Left lung (tissue), 10 donors: ENCODE data around the gene CLDN3. TPM values are rescaled to one million over a fixed set of nuclear protein-coding genes. Genes with fewer than 3 reads are reported as not detected.
A peak's percentile ranks its signal among the peaks of the same experiment; 100 is the strongest.

Experiments used
- ATAC-seq: fragments of 200-7000 bp; cut with Tn5 transposase; one replicate; pipeline ENCODE4 v1.9.1; 2020; ENCODE audit warnings: moderate library complexity
- DNase-seq, 4 donors: peaks; one replicate each; pipeline ENCODE4 v3.0.0-alpha.2; 2013 to 2020
- H3K27ac ChIP-seq, 2 donors: fragments of 200-600 bp; sonication (generic) in 1 of 2; one replicate each; pipeline versions ENCODE4 v1.5.0 to v1.8.0; 2020 to 2021
- H3K27me3 ChIP-seq, 2 donors: fragments of 200-600 bp; sonication (generic) in 1 of 2; one replicate each; pipeline versions ENCODE4 v1.5.0 to v1.8.0; 2020 to 2021
- H3K36me3 ChIP-seq, 2 donors: fragments of 200-600 bp; sonication (generic) in 1 of 2; one replicate each; pipeline versions ENCODE4 v1.5.0 to v1.8.0; 2020 to 2021
- H3K4me1 ChIP-seq, 2 donors: fragments of 200-600 bp; one replicate each; pipeline ENCODE4 v1.8.0; 2021
- H3K4me3 ChIP-seq, 2 donors: fragments of 200-600 bp; sonication (generic) in 1 of 2; one replicate each; pipeline versions ENCODE4 v1.5.0 to v1.8.0; 2020 to 2021; ENCODE audit warnings: mild to moderate bottlenecking in 1 of 2
- H3K9me3 ChIP-seq, 2 donors: fragments of 200-600 bp; sonication (generic) in 1 of 2; one replicate each; pipeline versions ENCODE4 v1.5.0 to v1.8.0; 2020 to 2021
- CTCF ChIP-seq, 2 donors: fragments of 200-600 bp; sonication (generic) in 1 of 2; IDR thresholded peaks; one replicate each; pipeline versions ENCODE4 v1.5.0 to v1.8.0; 2021; ENCODE audit warnings: antibody characterized with exemption in 2 of 2
- intact Hi-C, 2 donors: fragments of 100-400 bp; cut with DNase I; formaldehyde crosslinking; loops; one replicate each; pipeline versions ENCODE4 v1.11.2 to v1.14.2; 2022
- polyA plus RNA-seq, 6 donors: library from polyadenylated mRNA; unstranded; fragments of 120-200 nt; gene quantifications; one replicate each; pipeline ENCODE4 v1.2.1, GENCODE V29; 2013; ENCODE audit not compliant: insufficient read length in 6 of 6
- total RNA-seq, 2 donors: library from RNA; stranded (reverse); fragmentation: NEBNext Ultra II Directional; extraction: Animal tissue kit (Norgen Biotek cat#: 25700); gene quantifications; one replicate each; pipeline ENCODE4 v1.2.1, GENCODE V29; 2021
- donor health status: DM: no; HTN: yes; CAD: no.
- donor health status: DM: no; HTN: no; CAD: no.

The CLDN3 gene
- total and polyA plus RNA-seq, 8 donors, result 10.1 to 35.9 (median 20.2) TPM

GRCh38 chr7:73742753-73743641 is 27.1 kb downstream of the CLDN3 start:
- Histone ChIP-seq H3K4me3 (no peak overlapping the region), H3K27ac (peak overlapping the region; percentile 81 to 88), H3K9me3 (no peaks in the 10 kb centered on the region), H3K36me3 (no peaks in the 10 kb centered on the region), H3K4me1 (peaks cover 7% of the 10 kb centered on the region in 2 donors), H3K27me3 (no peaks in the 10 kb centered on the region)
- DNase-seq (peak; percentile 57 to 95 (median 92)), ATAC-seq (peak; percentile 63)
- intact Hi-C loops, result no loop called here
- no peak for TF ChIP-seq CTCF (IDR thresholded peaks at IDR 0.05)

GRCh38 chr7:73742338-73742752 is 27.7 kb downstream of the CLDN3 start:
- DNase-seq (peak in 3 of 4 donors; percentile 42 to 83 (median 61)), ATAC-seq (peak; percentile 13)
- intact Hi-C loops, result no loop called here
- Histone ChIP-seq H3K27me3 (no peaks in the 10 kb centered on the region), H3K9me3 (no peaks in the 10 kb centered on the region), H3K4me1 (peaks cover 12 to 14% of the 10 kb centered on the region in 2 donors), H3K36me3 (peaks cover 0 to 3% of the 10 kb centered on the region in 2 donors), H3K27ac (peak overlapping the region; percentile 81 to 88), H3K4me3 (no peak overlapping the region)
- no peak for TF ChIP-seq CTCF (IDR thresholded peaks at IDR 0.05)

- H3K36me3 ChIP-seq, result peaks cover 0 to 10% of the 10 kb centered on the region in 2 donors
- ATAC-seq, result no peak
- H3K9me3 ChIP-seq, result no peaks in the 10 kb centered on the region
- intact Hi-C loops, result no loop called here
- no peak overlapping the region for H3K4me3 ChIP-seq
- no peaks in the 10 kb centered on the region for H3K27me3 ChIP-seq
- peak overlapping the region; percentile 81 to 88 for H3K27ac ChIP-seq
- DNase-seq, result no peak
- no peak for TF ChIP-seq CTCF (IDR thresholded peaks at IDR 0.05)
- H3K4me1 ChIP-seq, result peaks cover 12 to 19% of the 10 kb centered on the region in 2 donors
Measured at GRCh38 chr7:73741600-73741999, 28.5 kb downstream of the CLDN3 start.

GRCh38 chr7:73740771-73741170 is 29.3 kb downstream of the CLDN3 start:
- peaks cover 12 to 23% of the 10 kb centered on the region in 2 donors for H3K4me1 ChIP-seq
- no peak overlapping the region for H3K4me3 ChIP-seq
- no peak for TF ChIP-seq CTCF (IDR thresholded peaks at IDR 0.05)
- peak overlapping the region; percentile 13 to 41 for H3K27ac ChIP-seq
- no peak for ATAC-seq
- peaks cover 0 to 14% of the 10 kb centered on the region in 2 donors for H3K36me3 ChIP-seq
- no peak for DNase-seq
- H3K27me3 ChIP-seq, result no peaks in the 10 kb centered on the region
- H3K9me3 ChIP-seq, result no peaks in the 10 kb centered on the region
- intact Hi-C loops, result no loop called here

- no peaks in the 10 kb centered on the region for H3K9me3 ChIP-seq
- H3K4me1 ChIP-seq, result peaks cover 12 to 28% of the 10 kb centered on the region in 2 donors
- H3K27ac ChIP-seq, result peak overlapping the region in 1 of 2 donors; percentile 41
- H3K36me3 ChIP-seq, result peaks cover 0 to 18% of the 10 kb centered on the region in 2 donors
- intact Hi-C loops, result no loop called here
- DNase-seq, result no peak
- TF ChIP-seq CTCF (IDR thresholded peaks at IDR 0.05), result no peak
- no peak overlapping the region for H3K4me3 ChIP-seq
- no peaks in the 10 kb centered on the region for H3K27me3 ChIP-seq
- no peak for ATAC-seq
Measured at GRCh38 chr7:73740212-73740611, 29.9 kb downstream of the CLDN3 start.
